Measurements from ENCODE around the gene ZNF80.

ZNF80 gene

GRCh38 chr3:114219741-114220140 lies 17.6 kb downstream of the ZNF80 start:
- no peak for DNase-seq (ENCODE audit: low read depth in 3 of 3)

- no peak for DNase-seq (ENCODE audit: low read depth in 3 of 3)
Observed at GRCh38 chr3:114218578-114219185, 18.7 kb downstream of the ZNF80 start.

GRCh38 chr3:114218006-114218405 lies 19.4 kb downstream of the ZNF80 start:
- no peak for DNase-seq (ENCODE audit: low read depth in 3 of 3)

- DNase-seq (ENCODE audit: low read depth in 3 of 3) = no peak
Observed at GRCh38 chr3:114217266-114217665, 20.1 kb downstream of the ZNF80 start.

GRCh38 chr3:114216186-114216970 lies 21.0 kb downstream of the ZNF80 start:
- no peak for DNase-seq (ENCODE audit: low read depth in 3 of 3)

- DNase-seq (ENCODE audit: low read depth in 3 of 3) = peak in 1 of 3 experiments; percentile 28
Observed at GRCh38 chr3:114214542-114215341, 22.6 kb downstream of the ZNF80 start.

- DNase-seq (ENCODE audit: low read depth in 3 of 3) = peak; percentile 48 to 67 (median 57)
Observed at GRCh38 chr3:114213627-114214541, 23.5 kb downstream of the ZNF80 start.

- DNase-seq (ENCODE audit: low read depth in 3 of 3) = no peak
Observed at GRCh38 chr3:114213292-114213626, 24.1 kb downstream of the ZNF80 start.

GRCh38 chr3:114212646-114213045 lies 24.7 kb downstream of the ZNF80 start:
- no peak for DNase-seq (ENCODE audit: low read depth in 3 of 3)

- no peak for DNase-seq (ENCODE audit: low read depth in 3 of 3)
Observed at GRCh38 chr3:114207768-114208167, 29.6 kb downstream of the ZNF80 start.

GRCh38 chr3:114206342-114206741 lies 31.0 kb downstream of the ZNF80 start:
- no peak for DNase-seq (ENCODE audit: low read depth in 3 of 3)

GRCh38 chr3:114205541-114205940 lies 31.8 kb downstream of the ZNF80 start:
- DNase-seq (ENCODE audit: low read depth in 3 of 3) = no peak

- no peak for DNase-seq (ENCODE audit: low read depth in 3 of 3)
Observed at GRCh38 chr3:114194750-114195149, 42.6 kb downstream of the ZNF80 start.

GRCh38 chr3:114192136-114192535 lies 45.2 kb downstream of the ZNF80 start:
- DNase-seq (ENCODE audit: low read depth in 3 of 3) = no peak

- no peak for DNase-seq (ENCODE audit: low read depth in 3 of 3)
Observed at GRCh38 chr3:114186501-114186900, 50.9 kb downstream of the ZNF80 start.

All from stimulated activated CD4-positive, alpha-beta T cell treated with anti-CD3 and anti-CD28 coated beads, TNF-alpha, amount 100 ng/mL, for 24 hours (primary cell).